Esophagus muscularis mucosa (tissue), 4 donors: ENCODE results near the gene SND1.

ENCODE experiments used
- EP300 ChIP-seq: sonication (generic); formaldehyde crosslinking; IDR thresholded peaks from one replicate; pipeline ENCODE4 v1.6.1; 2017; ENCODE audit warnings: antibody characterized with exemption
- POLR2A ChIP-seq: fragments of 450-650 bp; IDR thresholded peaks from one replicate; pipeline ENCODE4 v1.6.1; 2017; ENCODE audit warnings: antibody characterized with exemption, moderate library complexity, mild to moderate bottlenecking, low read depth
- TF ChIP-seq, protein P1 (sequence below), 3 experiments: fragments of 200-600 bp in 2 of 3; fragments of 450-650 bp in 1 of 3; sonication (generic) in 2 of 3; IDR thresholded peaks; one replicate each; pipeline ENCODE4 v1.5.1; 2017 to 2019; ENCODE audit warnings: antibody characterized with exemption in 3 of 3, mild to moderate bottlenecking in 2 of 3, moderate library complexity in 1 of 3

DNA sequence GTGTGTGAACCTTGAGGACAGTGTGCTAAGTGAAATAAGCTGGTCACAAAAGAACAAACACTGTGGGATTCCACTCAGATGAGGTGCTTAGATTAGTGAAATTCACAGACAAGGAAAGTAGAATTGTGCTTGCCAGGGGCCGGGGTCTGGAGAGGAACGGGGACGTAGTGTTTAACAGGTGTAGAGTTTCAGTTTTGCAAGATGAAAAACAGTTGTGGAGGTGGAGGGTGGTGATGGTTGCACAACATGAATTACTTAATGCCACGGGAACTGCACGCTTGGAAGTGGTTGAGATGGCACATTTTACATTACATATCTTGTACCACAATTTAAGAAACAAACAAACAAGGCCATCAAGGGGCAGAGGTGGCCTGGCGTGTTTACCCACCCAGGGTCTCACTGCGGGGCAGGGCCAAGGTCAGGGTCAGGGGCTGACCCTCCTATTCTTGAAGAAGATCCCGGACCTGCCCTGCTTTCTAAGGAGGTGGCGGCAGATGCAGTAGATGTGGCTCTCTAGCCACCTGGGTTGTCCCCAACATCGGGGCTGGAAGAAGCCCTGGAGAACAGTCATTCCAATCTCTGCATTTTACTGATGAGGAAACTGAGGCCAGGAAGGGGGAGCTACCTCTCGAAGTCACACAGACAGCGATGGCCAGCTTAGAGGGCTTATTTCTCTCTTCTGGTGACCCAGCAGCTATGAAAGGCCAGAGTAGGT lies 470.7 kb downstream of the SND1 start:
- TF ChIP-seq, protein P1, sequence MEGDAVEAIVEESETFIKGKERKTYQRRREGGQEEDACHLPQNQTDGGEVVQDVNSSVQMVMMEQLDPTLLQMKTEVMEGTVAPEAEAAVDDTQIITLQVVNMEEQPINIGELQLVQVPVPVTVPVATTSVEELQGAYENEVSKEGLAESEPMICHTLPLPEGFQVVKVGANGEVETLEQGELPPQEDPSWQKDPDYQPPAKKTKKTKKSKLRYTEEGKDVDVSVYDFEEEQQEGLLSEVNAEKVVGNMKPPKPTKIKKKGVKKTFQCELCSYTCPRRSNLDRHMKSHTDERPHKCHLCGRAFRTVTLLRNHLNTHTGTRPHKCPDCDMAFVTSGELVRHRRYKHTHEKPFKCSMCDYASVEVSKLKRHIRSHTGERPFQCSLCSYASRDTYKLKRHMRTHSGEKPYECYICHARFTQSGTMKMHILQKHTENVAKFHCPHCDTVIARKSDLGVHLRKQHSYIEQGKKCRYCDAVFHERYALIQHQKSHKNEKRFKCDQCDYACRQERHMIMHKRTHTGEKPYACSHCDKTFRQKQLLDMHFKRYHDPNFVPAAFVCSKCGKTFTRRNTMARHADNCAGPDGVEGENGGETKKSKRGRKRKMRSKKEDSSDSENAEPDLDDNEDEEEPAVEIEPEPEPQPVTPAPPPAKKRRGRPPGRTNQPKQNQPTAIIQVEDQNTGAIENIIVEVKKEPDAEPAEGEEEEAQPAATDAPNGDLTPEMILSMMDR (IDR thresholded peaks at IDR 0.05) = no peak
- no peak for TF ChIP-seq POLR2A
- TF ChIP-seq EP300 = no peak
